Mammary microvascular endothelial cell (primary cell): ENCODE measurements around the gene JOSD2. TPM values are rescaled to one million over a fixed set of nuclear protein-coding genes. Genes with fewer than 3 reads are reported as not detected.

Source experiments
- total RNA-seq: library from RNA; depleted of rRNA; stranded (reverse); fragments of >200 nt; gene quantifications from 2 replicates; pipeline ENCODE4 v1.2.3, GENCODE V29; 2015

Gene JOSD2, protein sequence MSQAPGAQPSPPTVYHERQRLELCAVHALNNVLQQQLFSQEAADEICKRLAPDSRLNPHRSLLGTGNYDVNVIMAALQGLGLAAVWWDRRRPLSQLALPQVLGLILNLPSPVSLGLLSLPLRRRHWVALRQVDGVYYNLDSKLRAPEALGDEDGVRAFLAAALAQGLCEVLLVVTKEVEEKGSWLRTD
- total RNA-seq: 24.2 and 42.2 TPM in 2 replicates

DNA sequence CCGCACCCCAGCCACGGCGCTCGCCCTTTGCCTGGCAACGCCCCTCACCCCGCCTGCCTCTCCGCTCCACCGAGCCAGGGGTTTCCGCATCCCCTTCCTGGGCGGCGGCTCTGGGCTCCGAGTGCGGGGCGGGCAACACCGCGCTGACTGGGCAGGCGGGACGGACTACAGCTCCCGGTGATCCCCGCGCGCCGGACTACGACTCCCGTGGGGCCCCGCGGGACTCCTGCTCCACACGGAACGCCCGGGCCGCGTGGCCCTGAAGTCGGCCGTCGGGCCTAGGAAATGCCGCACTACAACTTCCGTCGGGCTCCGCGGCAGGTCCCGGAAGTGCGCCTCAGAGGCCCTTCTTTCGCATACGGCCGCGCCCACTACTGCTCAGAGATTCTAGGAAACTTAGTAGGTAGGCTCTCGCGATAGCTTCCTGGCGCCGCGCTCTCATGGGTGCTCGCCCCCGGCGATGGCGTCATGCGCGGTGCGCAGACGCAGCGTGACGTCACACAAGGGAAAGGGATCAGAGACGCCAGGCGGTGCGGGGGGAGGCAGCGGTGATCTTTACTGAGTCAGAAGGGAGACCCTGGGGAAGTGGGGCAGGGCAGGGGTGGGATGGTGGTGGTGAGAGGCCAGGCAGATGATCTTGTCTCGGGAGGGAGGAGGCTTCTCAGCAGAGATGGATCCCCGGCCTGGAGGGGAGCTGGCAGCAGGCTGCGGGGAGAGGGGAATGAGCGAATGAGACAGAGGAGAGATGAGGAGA lies at the start of gene JOSD2:
Gene JOSD2 (minus strand): TSS at position 123 of the 754 bp plus-strand sequence. CDS start 760 bp downstream, outside the sequence.

DNA sequence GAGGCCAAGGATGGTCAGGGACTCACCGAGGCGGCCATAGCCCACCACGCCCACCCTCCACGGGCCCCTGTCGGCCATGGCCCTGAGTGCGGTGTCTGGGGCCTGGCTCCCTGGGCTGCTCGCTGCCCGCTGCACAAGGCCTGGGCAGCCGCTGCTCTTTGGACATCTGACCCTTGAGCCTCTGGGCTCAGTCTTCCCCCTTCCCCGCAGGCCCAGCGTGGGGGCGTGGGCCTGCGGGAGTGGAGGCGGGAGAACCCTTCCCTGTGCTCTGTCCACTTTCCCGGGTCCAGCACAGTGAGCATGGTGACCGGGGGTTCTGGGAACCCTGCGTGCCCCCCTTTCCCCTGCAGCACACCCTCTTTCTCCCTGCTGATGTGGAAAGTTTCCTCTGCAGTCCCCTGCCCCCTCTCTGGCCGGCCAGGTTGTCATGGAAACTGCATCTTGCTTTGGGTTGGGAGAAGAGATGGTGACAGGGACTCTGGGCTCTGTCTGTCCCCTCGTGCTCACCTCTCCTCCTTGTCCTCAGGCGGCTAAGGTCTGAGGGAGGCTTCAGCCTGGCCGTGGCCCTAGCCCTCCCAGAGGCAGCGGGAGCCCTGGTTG lies 2.9 kb upstream of the JOSD2 start, which contains the start of gene ASPDH:
Gene ASPDH (minus strand): TSS at position 168 of the 600 bp plus-strand sequence. CDS start 90 bp downstream, at position 78.

DNA sequence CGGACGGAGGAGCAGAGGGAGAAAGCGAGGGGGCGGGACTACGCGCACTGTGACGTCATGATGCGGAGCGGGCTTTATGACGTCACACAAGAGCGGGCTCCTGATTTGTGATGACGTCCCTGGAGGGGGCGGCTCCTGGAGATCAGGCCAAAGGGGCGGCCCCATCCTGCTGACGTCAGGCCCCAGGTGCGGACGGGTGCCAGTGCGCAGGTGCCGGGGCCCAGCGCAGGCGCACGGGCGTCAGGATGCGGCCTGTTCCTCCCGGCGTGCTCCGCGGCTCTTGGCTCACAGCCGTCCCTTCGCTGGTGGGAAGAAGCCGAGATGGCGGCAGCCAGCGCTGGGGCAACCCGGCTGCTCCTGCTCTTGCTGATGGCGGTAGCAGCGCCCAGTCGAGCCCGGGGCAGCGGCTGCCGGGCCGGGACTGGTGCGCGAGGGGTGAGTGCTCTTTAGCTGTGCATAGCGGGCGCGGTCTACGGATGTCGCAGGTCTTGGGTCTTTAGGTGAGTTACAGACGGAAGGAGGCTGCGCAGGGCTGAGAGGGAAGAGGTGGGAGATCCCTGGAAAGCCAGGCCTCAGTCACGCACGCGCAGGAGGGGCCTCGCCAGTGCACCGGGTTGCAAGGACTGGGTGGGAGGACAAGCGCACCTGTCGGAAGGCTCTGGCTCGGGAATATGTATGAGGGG lies 34.6 kb downstream of the JOSD2 start, which contains the start of the genes EMC10 and GARIN5A:
Gene EMC10 (plus strand): TSS at position 284 of the 683 bp plus-strand sequence. CDS start 38 bp downstream, at position 322.
Gene GARIN5A (minus strand): TSS at position 625 of the 683 bp plus-strand sequence. CDS start 460 bp downstream, at position 165.

Other genes starting within 250 kb of the JOSD2 start
- gene KCNC3, start 181.8 kb downstream of the JOSD2 start, total RNA-seq: under 0.01 TPM in 1 of 2 replicates, not detected in the other
- gene NAPSA, start 145.6 kb downstream of the JOSD2 start, total RNA-seq: 0.10 and 0.73 TPM in 2 replicates
- 78.3 and 91.7 TPM in 2 replicates for gene NR1H2, start 134.7 kb downstream of the JOSD2 start, total RNA-seq
- gene POLD1, start 126.8 kb downstream of the JOSD2 start, total RNA-seq: 49.6 and 54.2 TPM in 2 replicates
- gene SPIB, start 92.3 kb downstream of the JOSD2 start, total RNA-seq: not detected in 2 replicates
- not detected in 2 replicates for gene MYBPC2, start 78.3 kb downstream of the JOSD2 start, total RNA-seq
- 77.8 and 90.0 TPM in 2 replicates for gene EMC10, start 34.7 kb downstream of the JOSD2 start, total RNA-seq
- gene GARIN5A, start 34.3 kb downstream of the JOSD2 start, total RNA-seq: not detected in 2 replicates
- not detected in 2 replicates for gene ASPDH, start 2.7 kb upstream of the JOSD2 start, total RNA-seq
- 0.05 TPM in 1 of 2 replicates, not detected in the other for gene LRRC4B, start 57.2 kb upstream of the JOSD2 start, total RNA-seq
- gene SYT3, start 128.7 kb upstream of the JOSD2 start, total RNA-seq: not detected in 2 replicates
- gene C19orf81, start 138.3 kb upstream of the JOSD2 start, total RNA-seq: 1.3 and 5.9 TPM in 2 replicates
- gene SHANK1, start 208.6 kb upstream of the JOSD2 start, total RNA-seq: 0.13 and 0.30 TPM in 2 replicates
- gene CLEC11A, start 212.2 kb upstream of the JOSD2 start, total RNA-seq: 11.5 and 19.5 TPM in 2 replicates